ENCODE data around the gene RGS3.

Gene RGS3

GRCh38 chr9:113619491-113620376 is 156.2 kb downstream of the RGS3 start:
- no peak for DNase-seq (ENCODE audit: low spot score)

DNA sequence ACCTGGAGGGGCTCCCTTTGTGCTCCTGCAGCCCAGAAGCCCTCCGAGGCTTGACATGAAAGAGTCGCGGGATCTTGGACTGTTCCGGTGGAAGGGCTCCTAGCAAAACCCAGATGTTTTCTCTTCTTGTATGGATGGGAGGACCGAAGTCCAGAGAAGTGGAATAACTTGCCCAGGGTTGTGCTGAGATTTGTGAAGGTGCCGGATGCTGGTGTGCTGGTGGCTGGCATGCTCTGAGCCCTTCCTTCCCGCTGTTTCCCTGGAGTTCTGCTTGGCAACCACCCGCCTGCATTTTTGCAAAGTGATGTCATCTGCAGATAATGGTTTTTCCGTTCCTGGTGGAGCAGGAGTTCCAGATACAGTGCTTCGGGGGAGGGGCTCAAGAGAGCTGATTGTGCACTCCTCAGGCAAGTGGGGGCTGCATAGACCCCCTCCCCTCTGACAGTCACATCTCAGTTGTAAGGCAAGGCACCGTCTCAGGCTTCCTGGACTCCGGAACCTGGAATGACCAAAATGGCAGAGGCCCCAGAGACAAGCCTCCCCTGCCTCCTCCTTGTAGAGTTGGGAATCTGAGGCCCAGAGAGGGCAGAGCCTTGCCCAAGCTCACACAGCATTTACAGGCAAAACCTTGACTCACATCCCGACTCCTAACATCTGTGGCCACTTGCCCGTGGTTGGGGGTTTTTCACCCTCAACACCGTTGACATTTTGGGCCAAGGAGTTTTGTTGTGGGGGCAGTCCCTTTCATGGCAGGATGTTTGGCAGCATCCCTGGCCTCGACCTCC is 157.0 kb downstream of the RGS3 start:
- peak; percentile 90 for DNase-seq (ENCODE audit: low spot score)

DNA sequence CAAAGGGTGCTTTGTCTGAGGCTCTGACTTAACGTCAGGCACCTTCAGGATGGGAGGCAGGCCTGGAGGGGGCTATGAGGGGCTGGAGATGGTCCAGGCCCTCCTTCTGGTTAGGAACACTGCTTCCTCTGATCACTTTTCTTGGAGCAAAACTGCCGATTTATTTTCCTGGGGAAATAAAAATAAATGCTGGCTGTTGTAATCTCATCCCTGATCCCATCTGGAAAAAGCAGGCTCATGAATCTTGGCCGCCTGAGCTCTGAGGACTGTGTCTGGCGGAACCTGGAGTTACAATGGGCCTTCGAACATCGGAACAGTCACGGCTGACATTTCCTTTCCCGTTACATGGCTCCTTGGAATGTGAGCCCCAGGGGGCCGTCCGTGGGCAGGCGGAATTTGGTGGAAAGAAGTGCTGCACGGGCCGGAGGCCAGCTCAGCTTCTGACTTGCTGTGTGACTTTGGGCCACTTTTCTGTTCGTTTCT is 157.8 kb downstream of the RGS3 start:
- DNase-seq (ENCODE audit: low spot score), result peak; percentile 92

DNA sequence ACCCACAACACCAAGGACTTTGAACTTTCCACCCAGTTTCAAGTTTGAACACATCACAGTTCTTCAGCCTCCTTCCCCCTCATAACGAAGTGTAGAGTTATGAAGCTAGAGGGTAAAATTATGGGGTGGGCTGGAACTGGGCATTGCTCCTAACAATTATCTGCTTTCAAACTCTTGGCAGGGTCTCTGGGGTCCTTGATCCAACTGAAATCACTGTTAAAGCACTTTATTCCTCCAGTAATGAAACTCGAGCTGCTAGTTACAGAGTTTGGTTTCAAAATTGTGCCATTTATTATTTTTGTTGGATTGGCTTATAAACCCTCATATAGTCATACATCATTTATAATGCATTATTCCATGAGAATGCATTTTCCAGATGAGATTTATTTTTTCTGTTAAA is 158.5 kb downstream of the RGS3 start:
- no peak for DNase-seq (ENCODE audit: low spot score)

GRCh38 chr9:113622600-113623400 is 159.3 kb downstream of the RGS3 start:
- peak; percentile 81 for DNase-seq (ENCODE audit: low spot score)

DNA sequence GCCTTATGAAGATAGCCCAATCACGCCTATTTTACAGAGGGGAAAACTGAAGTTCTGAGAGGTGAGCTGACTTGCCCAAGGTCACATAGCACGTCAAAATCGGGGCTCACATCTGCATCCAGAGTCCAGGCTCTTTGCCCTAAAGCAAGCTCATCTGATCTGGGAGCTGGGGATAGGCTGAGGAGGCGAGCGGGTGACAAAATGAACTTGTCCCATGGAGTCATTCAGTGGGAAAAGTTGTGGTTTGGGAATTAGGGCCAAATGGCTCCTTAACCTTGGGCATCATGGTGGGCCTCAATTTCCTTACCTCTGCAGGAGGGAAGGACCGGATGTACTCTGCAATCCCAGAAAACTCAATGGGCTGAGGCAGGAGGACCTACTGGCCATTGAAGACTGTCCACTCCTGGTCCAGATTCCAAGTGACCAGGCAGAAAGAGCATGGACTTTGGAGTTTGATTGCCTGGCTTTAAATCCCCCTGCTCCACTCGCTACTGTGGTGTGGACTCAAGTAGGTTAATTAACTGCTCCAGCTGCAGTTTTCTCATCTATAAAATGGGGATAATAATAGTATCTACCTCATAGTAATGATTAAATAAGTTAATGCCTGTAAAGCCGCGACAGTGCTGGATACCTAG is 160.4 kb downstream of the RGS3 start:
- DNase-seq (ENCODE audit: low spot score), result no peak

- DNase-seq (ENCODE audit: low spot score), result peak; percentile 76
Observed at GRCh38 chr9:113624721-113625120, 161.2 kb downstream of the RGS3 start.

DNA sequence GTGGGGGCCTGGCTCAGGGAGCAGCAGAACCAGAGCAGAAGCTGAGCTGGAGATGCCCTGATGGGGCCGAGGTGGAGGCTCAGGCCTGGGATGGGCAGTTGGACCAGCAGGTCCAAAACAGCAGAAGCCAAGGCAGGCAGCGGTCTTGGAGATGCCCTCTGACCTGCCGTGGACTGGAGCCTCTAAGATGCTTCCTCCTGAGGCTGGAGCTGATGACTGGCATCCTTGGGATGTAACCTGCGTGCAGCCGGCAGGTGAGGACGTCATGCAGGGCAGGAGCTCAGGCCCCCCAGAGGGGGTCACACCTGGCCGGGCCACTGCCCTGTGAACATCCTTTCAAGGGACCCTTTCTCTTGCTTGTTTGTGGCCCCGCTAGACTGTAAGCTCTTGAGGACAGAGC is 162.0 kb downstream of the RGS3 start:
- no peak for DNase-seq (ENCODE audit: low spot score)

GRCh38 chr9:113626735-113627495 is 163.4 kb downstream of the RGS3 start:
- DNase-seq (ENCODE audit: low spot score), result no peak

DNA sequence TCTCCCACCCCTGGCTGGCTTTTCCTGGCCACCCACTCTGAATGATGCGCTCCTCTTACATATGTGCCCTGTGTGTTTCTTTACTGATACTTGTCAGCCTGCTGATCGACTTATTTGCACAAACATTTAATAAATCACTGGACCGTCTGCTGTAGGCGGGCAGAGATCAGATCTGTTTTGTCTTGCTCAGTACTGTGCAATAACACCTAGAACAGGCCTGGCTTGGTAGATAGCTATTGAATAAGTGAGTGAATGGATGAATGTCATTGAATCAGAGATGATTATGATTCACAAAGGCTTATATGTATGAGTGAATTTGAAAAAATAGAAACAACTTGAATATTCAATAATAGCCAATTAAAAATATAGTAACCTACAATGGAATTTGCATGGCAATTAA is 165.1 kb downstream of the RGS3 start:
- no peak for DNase-seq (ENCODE audit: low spot score)

DNA sequence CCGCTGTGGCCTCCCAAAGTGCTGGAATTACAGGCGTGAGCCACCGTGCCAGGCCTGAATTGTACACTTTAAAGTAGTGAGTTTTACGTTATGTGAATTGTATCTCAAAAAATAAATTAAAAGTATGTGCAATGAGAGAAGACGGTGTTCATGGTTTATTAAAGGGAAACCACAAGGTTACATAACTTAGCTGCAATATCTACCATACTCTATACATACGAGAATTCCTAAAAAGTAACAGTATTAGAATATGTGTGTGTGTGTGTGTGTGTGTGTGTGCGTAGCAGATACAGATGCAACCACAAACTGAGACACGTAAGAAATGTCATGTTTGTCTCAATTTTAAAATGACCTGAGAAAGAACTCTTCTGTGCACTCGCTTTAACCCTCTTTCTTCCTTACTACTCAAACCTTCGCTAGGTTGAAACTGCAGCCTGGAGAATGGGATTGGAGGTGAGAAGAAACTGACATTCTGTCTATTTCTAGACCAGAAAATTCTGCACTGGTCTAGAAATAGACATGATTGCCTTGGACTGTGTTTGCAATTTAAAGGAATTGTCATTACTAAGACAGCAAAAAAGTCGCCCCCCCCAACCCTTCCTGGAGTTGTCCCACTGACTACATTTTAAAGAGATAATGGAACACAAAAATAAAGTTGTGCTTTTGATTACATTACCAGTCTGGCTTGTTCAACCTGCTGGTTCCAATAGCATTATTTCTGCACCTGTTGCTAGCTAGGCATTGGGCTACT is 167.0 kb downstream of the RGS3 start:
- no peak for DNase-seq (ENCODE audit: low spot score)

DNA sequence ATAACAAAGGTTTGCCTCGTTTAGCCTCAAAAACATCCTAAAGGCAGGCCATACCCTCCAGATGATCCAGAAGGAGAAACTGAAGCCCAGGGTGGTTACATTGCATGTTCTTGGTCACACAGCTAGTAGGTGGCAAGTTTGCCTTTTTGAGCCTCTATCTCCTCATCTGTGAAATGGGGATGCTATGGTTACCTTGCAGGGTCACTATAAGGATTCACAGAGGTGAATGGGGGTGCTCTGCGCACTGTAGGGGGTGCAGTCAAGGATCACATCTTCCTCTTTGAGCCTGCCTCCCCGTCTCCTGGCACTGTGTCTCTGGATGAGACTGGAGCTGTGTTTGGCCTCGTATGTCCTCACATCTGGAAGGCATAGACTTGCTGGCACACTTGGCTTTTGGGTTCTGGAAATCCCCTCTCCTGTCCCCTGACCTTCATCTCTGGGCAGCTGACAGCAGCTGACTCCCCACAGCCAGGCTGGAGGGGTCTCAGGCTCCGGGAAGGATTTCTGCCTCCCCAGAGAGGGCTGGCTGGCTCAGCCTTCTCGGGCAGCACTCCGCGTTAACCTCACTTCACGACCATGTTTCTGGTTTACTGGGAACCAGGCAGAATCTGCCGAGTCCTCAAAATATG is 167.7 kb downstream of the RGS3 start:
- no peak for DNase-seq (ENCODE audit: low spot score)

- DNase-seq (ENCODE audit: low spot score), result no peak
Observed at GRCh38 chr9:113631871-113632665, 168.5 kb downstream of the RGS3 start.

GRCh38 chr9:113632776-113633590 is 169.5 kb downstream of the RGS3 start:
- no peak for DNase-seq (ENCODE audit: low spot score)

GRCh38 chr9:113633782-113634595 is 170.5 kb downstream of the RGS3 start:
- no peak for DNase-seq (ENCODE audit: low spot score)

- no peak for DNase-seq (ENCODE audit: low spot score)
Observed at GRCh38 chr9:113634596-113635515, 171.3 kb downstream of the RGS3 start.

Measured in GM03348 (cell line).